GM18508 (cell line): ENCODE data around the gene C11orf65.
"Not testable (repeated sequence)": the region's sequence is repeated elsewhere in the genome, so short reads cannot be mapped to it uniquely, and the experiment has no call there.

Experiments
- ATAC-seq: cut with Tn5 transposase; IDR thresholded peaks from one replicate; pipeline ENCODE4 v1.9.1; 2021; ENCODE audit warnings: moderate number of reproducible peaks; ENCODE audit not compliant: insufficient read depth, unreplicated experiment

C11orf65 gene

DNA sequence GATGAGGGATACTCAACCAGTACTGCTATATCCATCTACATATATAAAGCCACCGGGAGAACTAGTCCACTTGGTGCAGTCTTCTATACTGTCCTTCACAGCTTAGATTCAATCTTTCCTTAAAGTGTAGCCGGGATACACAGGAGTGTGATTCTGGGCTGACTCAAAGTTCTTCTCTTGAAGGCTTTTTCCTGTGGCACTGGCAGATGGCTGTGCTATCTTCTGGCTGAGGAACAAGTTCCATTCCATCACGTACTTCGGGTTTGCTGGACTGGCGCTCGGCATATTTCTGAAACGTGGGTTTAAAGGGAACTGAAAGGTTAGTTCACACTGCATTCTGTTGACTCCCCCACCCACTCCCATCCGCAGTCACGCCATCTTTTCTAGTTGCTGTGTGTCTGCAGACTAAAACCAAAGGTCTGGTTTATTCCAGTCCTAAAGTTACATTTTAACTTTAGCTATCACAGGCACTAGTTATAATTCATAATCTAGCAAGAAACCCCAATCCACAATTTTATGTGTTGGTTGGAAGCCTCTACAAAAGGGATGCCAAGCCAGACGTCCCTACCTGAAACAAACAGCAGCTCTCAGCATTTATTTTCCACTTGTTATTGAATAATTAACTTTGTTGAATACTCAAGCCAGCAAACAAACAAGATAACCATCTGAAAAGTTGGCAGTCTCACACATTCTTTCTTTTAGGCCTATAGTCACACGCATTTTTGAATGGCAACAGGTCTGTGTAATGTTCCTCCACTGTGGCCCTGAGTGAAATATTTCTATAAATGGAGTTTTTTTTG is 7.5 kb upstream of the C11orf65 start:
- no peak for ATAC-seq

DNA sequence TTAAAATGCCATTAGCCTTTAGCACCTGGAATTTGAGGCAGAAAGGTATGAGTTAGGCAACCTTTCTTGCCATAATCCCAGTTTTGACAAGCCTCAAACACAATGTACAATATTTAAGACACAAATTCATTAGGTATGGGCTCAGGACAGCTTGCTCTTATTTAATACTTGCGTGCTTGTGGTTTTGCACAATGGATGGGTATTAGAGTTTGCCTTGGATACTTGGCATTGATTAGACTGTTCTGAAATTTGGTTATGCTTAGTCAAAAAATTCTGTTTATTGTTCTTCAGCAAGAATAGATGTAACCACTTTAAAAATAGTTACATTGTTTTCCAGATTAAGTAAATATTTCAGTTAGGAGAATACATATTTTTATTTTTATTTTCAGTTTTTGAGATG is 5.4 kb upstream of the C11orf65 start:
- no peak for ATAC-seq

DNA sequence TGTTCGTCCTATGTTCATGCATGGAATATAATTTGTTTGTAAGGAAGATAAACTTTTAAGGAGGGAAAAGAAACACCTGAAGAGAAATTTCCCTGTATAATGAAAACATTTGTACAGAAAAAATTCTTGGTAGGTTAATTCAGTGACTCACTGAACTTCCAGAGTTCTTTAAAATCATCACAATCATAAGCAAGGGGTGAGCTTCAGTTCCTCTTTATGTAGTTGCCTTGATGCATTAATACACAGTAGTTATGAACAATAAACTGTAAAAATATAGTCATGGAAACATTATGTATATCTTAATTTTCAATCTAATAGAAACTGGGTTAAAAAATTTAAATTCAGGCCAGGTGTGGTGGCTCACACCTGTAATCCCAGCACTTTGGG is 1.1 kb upstream of the C11orf65 start:
- ATAC-seq = no peak

DNA sequence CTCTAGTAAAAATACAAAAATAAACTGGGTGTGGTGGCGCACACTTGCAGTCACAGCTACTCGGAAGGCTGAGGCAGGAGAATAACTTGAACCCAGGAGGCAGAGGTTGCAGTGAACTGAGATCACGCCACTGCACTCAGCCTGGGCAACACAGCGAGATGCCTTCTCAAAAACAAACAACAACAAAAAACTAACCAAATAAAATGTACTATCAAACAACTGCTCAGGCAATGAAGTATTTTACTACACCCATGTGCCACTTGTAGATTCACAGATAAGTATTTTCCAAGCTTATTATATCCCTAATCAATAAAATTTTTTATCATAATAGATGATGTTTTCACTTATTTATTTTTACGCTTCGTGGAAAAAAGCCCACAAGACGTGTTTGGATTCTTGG is 924 bp downstream of the C11orf65 start:
- ATAC-seq = no peak

DNA sequence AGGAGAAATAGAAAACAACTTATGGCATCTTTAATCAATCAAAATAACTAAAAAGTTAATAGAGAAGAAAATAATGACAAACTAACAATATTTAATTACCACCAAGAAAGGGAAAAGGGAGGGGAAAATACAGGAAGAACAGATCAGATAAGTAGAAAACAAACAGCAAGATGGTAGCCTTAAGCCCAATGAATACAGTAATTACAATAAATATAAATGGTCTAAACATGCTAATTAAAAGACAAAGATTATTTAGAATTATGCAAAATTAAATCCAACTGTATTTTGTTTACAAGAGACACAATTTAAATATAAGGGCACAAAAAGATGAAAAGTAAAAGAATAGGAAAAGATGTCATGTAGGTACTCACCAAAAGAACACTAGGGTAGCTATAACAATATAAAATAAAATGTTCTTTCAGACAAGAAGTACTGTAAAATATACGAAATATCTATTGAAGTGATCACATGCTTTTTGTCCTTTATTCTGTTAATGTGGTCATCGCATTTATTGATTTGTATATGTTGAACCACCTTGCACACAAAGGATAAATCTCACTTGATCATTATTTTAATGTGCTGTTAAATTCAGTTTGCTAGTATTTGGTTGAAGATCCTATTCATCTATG is 14.0 kb downstream of the C11orf65 start:
- ATAC-seq = no peak

DNA sequence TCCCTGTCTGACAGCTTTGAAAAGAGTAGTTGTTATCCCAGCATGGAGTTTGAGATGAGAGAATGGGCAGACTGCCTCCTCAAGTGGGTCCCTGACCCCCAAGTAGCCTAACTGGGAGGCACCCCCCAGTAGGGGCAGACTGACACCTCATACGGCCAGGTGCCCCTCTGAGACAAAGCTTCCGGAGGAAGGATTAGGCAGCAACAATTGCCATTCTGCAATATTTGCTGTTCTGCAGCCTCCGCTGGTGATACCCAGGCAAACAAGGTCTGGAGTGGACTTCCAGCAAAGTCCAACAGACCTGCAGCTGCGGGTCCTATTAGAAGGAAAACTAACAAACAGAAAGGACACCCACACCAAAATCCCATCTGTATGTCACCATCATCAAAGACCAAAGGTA is 25.9 kb downstream of the C11orf65 start:
- ATAC-seq = not testable (repeated sequence)

DNA sequence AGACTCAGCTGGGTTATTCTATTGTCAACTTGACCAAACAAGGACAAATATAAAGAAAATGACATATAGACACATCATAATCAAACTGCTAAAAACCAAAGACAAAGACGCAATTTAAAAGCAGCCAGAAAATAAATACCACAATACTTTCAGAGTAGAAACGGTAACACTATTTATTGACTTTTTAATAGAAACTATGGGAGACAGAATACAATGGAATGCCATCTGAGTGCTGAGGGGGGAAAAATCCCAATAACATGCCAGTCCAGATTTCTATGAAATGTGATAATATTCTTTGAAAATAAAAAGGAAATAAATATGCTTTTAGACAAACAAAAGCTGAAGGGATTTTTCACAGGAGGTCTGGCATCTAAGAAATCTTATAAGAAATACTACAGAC is 30.7 kb downstream of the C11orf65 start:
- no peak for ATAC-seq

DNA sequence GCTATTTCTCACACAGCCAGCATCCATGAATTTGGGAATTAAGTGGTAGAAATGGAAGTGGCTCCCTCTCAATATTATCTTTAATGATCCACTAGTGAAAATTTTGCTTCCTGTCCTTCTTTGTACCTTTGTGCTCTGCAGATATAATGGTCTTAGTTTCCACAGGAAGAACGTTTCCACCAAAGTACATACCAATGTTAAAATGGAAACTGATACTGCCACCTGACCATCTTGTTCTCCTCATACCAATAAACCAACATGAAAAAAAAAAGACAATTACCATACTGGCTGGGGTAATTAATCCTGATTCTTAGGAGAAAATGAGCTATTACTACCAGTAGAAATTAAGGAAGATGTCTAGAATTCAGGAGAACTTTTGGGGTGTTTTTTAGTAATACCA is 32.3 kb downstream of the C11orf65 start:
- no peak for ATAC-seq

DNA sequence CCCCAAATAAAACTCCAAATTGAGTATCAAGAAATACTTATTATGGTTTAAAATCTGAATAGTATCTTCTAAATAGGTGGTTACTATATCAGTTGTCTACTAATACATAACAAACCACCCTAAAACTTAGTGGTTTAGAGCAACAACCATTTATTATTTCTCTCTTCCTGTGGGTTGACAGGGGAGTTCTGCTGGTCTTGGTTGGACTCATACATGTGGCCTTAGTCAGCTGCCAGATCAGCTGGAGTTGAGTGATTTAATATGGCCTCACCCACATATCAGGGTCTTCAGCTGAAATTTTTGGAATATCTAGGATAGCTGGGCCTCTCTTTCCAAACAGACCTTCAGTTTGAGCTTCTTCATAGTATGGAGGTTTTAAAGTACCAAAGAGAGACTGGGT is 34.5 kb downstream of the C11orf65 start:
- no peak for ATAC-seq

DNA sequence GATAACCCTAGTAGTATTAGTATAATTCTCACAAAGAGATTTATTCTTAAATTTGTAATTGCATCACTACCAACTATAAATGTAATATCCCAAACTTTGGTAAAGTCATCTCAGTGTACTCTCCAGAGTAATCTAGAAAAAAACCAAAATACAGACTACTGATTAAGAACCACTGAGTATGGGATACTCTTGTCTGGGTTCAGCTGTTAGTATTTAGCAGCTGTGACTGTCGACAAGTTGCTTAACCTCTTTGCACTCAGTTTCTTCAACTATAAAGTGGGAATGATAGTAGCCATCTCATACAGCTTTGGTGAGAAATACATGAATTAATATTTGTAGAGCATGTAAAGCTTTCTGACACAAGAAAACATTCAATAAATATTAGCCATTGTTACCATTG is 35.3 kb downstream of the C11orf65 start:
- no peak for ATAC-seq

DNA sequence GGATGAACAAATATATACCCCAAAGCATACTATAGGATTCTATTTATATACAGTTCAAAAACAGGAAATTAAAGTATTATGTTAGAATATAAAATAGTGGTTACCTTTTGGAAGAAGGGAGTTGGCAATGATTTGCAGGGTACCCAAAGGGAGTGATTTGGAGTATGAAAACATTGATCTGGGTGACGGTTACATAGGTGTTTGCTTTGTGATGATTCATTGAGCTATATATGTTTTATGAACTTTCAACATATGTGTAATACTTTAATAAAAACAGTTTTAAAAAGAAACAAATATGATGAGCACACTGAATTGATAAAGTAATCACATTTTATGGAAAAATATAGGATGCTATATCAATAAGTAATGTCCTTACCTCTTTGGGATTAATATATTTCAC is 36.0 kb downstream of the C11orf65 start:
- ATAC-seq = no peak

DNA sequence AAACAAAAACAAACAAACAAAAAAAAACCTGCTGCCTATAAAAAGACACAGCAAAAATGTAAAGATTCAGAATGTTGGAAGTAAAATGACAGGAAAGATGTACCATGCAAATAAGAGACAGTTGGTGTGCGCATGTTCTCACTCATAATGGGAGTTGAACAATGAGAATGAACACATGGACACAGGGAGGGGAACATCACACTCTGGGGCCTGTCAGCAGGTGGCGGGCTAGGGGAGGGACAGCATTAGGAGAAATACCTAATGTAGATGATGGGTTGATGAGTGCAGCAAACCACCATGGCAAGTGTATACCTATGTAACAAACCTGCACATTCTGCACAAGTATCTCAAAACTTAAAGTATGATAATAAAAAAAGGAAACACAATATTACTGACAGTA is 49.8 kb downstream of the C11orf65 start:
- not testable (repeated sequence) for ATAC-seq

DNA sequence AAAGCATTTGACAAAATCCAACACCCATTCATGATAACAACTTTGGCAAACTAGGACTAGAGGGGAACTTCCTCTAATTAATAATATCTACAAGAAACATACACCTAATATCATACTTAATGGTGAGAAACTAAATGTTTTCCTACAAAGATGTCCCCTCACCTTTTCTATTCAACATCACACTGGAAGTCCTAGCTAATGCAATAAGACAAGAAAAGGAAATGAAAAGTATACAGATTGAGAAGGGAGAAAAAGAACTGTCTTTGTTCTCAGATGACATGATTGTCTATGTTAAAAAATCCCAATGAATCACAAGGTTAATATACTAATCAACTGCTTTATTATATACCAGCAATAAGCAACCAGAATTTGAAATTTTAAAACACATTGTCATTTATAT is 52.4 kb downstream of the C11orf65 start:
- ATAC-seq = no peak

DNA sequence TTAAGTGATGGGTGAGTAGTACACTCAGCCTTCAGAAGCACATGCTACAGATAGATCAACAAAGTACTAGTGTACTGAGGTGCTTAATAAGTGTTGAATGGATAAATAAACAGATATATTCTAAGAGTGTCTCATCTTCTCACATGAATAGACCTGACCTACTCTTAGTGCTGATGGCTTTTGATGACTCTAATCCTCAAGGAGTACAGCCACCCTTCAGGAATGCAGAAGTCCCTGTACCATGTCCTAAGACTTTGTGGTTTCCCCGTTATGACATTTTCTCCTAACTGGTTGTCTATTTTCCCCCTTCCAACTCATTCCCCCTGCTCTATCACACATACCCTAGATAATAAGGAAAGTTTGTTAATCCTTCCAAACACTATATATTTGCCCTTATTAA is 61.6 kb downstream of the C11orf65 start:
- ATAC-seq = no peak

DNA sequence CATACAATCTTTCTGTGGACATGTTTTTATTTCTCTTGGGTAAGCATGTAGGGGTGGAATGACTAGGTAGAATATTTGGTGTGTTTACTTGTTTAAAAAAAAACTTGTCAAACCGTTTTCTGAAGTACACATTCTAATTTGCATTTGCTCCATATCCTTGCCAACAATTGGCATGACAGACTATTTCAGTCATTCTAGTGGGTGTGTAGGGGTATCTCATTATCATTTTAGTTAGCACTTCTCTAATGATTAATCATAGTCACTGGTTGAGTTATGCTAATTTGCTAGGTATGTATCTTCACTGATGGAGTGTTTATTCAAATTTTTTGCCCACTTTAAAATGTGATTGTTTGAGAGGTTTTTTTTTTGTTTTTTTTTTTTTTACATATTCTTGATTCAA is 64.3 kb downstream of the C11orf65 start:
- no peak for ATAC-seq

DNA sequence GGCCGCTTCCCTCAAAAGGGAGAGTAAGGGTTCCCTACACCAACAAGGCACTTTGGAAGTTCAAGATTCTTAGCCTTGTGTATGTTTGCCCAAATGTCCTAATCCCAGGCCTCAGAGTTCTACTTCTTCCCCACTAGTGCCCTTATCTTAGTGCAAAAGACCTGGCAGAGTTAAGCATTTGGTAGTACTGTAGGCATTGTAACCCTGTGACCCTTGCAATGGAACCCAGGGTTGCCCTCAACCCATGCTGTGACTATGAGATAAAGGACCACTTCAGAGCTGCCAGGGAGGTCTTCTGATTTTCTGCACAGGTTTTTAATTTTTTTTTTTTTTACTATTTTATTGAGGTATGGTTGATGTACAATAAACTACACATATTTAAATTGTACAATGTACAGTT is 65.1 kb downstream of the C11orf65 start:
- ATAC-seq = no peak

DNA sequence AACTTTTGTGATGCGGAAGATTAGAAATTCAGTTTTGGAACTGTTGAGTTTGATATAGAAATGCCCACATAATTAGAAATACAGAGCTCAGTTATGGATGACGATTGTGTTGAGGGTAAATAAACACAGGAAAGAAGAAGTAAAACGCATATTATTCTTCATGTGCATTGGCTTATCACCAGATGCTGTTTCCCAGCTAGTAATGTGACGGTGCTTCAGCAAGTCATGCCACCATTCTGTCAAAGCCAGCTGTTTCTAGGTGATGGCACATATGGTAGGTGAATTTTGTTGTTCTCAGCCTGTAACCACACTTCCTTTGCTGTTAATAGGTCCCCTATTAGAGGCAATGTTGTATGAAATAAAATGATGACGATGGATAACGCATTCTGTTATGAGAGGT is 68.9 kb downstream of the C11orf65 start:
- no peak for ATAC-seq

DNA sequence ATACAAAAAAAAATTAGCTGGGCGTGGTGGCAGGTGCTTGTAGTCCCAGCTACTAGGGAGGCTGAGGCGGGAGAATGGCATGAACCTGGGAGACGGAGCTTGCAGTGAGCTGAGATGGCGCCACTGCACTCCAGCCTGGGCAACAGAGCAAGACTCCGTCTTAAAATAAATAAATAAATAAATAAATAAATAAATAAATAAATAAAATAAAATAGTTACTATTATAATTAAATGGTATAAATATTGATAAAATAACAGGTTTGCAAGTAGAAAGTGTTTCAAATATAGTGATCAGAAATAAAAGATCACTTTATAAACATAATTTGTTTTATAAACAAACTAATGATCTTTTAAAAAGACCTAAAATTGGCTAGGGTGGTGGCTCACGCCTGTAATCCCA is 70.7 kb downstream of the C11orf65 start:
- ATAC-seq = not testable (repeated sequence)

DNA sequence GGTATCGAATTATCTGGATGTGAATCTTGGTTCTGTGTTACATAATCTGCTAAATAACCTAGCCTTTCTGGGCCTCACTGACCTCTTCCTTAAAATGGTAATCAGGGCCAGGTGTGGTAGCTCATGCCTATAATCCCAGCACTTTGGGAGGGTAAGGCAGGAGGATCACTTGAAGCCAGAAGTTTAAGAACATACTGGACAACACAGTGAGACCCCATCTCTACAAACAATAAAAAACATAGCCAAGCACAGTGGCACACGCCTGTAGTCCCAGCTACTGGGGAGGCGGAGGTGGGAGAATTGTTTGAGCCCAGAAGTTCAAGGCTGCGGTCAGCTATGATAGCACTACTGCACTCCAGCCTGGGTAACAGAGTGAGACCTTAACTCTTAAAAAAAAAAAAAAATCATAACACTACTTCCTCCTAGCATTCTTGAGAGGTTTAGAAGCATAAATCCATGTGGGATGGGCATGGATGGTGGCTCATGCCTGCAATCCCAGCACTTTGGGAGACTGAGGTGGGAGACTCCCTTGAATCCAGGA is 72.5 kb downstream of the C11orf65 start:
- ATAC-seq = no peak

DNA sequence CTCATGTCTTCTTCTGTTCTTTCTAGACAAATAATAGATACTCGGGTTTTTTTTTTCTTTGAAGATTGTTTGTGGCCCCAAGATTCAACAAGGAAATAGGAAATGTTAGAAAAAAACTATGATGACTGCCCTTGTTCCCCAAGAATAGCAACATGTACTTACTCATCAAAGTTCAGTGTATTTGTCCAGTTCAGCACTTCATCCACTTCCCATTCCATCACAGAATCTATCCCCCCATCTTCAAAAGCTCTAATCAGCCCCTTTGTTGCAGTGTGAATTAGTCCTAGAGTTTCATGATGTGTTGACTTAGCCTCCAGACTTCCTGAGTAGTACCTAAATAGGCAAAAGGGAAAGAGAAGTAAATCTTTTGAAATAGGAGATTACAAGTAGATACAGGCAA is 74.3 kb downstream of the C11orf65 start:
- no peak for ATAC-seq

DNA sequence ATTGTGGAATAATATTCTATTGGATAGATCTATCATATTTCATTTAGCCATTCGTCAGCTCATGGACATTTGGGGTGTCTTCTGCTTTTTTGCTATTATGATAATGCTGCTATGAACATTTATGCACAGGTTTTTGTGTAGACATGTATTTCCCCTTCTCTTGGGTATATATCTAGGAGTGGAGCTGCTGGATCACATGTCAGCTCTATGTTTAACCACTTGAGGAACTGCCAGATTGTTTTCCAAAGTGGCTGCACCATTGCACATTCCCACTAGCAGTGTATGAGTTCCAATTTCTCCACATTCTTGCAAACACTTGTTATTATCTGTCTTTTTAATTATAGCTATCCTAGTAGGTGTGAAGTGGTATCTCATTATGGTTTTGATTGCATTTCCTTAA is 75.0 kb downstream of the C11orf65 start:
- no peak for ATAC-seq

DNA sequence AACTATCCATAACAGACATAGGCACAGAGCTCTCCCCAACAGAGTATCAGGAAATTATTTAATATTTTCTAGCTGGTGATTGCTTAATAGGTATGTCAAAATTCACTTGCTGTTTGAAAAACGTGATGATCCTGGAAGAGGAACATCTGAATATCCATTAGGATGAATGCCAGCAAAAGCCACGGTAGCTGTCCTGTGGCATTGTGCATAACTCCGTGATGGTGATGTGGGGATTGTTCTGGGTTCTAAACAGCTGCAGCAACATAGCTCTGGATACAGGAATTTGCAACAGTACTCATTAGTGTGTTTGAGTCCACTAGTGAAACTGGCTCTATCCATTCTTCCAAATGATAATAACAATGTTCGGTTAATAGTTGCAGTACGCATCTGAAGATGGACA is 78.8 kb downstream of the C11orf65 start:
- ATAC-seq = no peak
